SK-MEL-5 (cell line): ENCODE measurements around the gene CXCR6. TPM values are rescaled to one million over a fixed set of nuclear protein-coding genes. Genes with fewer than 3 reads are reported as not detected.

Experiments used
- DNase-seq: peaks from one replicate; pipeline ENCODE4 v3.0.0-alpha.2; 2016; ENCODE audit warnings: low read depth, low spot score
- in situ Hi-C: cut with HindIII; loops from 2 replicates; pipeline ENCODE4 v1.10.0; 2016; ENCODE audit warnings: low sequenced_read_pairs, high pct_unique_total_duplicates, low pct_unique_long_range_greater_than_20kb
- total RNA-seq: library from RNA; depleted of rRNA; stranded (reverse); fragments of >200 nt; shearing (Covaris generic); gene quantifications from 2 replicates; pipeline ENCODE4 v1.2.3, GENCODE V29; 2014

Gene CXCR6
- total RNA-seq, 1 experiment from 2014 or later = not detected

- in situ Hi-C loops = no loop called here
- DNase-seq = no peak
Observed at GRCh38 chr3:45940781-45941365, 2.4 kb upstream of the CXCR6 start.

- DNase-seq = no peak
- in situ Hi-C loops = no loop called here
Observed at GRCh38 chr3:45942051-45942825, 1.0 kb upstream of the CXCR6 start.

- in situ Hi-C loops = no loop called here
- DNase-seq = no peak
Observed at GRCh38 chr3:45944830-45945620, 1.8 kb downstream of the CXCR6 start.

GRCh38 chr3:45946307-45946706 is 3.0 kb downstream of the CXCR6 start:
- DNase-seq = no peak
- in situ Hi-C loops = no loop called here

- in situ Hi-C loops = no loop called here
- DNase-seq = no peak
Observed at GRCh38 chr3:45946875-45947274, 3.6 kb downstream of the CXCR6 start.

GRCh38 chr3:45947361-45947760 is 4.1 kb downstream of the CXCR6 start:
- in situ Hi-C loops = no loop called here
- no peak for DNase-seq

- in situ Hi-C loops = no loop called here
- no peak for DNase-seq
Observed at GRCh38 chr3:45948311-45948781, 5.1 kb downstream of the CXCR6 start.

GRCh38 chr3:45948881-45949280 is 5.6 kb downstream of the CXCR6 start:
- in situ Hi-C loops = no loop called here

GRCh38 chr3:45949432-45949831 is 6.2 kb downstream of the CXCR6 start:
- DNase-seq = no peak
- in situ Hi-C loops = no loop called here

More at GRCh38 chr3:45948881-45949280, 5.6 kb downstream of the CXCR6 start:
- no peak for DNase-seq

- in situ Hi-C loops = no loop called here
- no peak for DNase-seq
Observed at GRCh38 chr3:45950131-45950530, 6.9 kb downstream of the CXCR6 start.

GRCh38 chr3:45950686-45951600 is 7.7 kb downstream of the CXCR6 start:
- in situ Hi-C loops = no loop called here
- no peak for DNase-seq

- no peak for DNase-seq
- in situ Hi-C loops = no loop called here
Observed at GRCh38 chr3:45951946-45952345, 8.7 kb downstream of the CXCR6 start.

GRCh38 chr3:45952456-45952855 is 9.2 kb downstream of the CXCR6 start:
- in situ Hi-C loops = no loop called here

GRCh38 chr3:45953536-45953935 is 10.3 kb downstream of the CXCR6 start:
- in situ Hi-C loops = no loop called here
- DNase-seq = no peak

More at GRCh38 chr3:45952456-45952855, 9.2 kb downstream of the CXCR6 start:
- DNase-seq = no peak

- DNase-seq = no peak
- in situ Hi-C loops = no loop called here
Observed at GRCh38 chr3:45954306-45954705, 11.0 kb downstream of the CXCR6 start.

GRCh38 chr3:45955017-45955647 is 11.9 kb downstream of the CXCR6 start:
- DNase-seq = no peak
- in situ Hi-C loops = no loop called here

- no peak for DNase-seq
- in situ Hi-C loops = no loop called here
Observed at GRCh38 chr3:45955706-45956105, 12.4 kb downstream of the CXCR6 start.
